HEK293T (cell line): ENCODE measurements around the gene GMDS.

Experiments used
- ARNT ChIP-seq: fragments of 450-650 bp; IDR thresholded peaks from 2 replicates; pipeline ENCODE4 v1.6.1; 2017; ENCODE audit warnings: mild to moderate bottlenecking
- BHLHE40 ChIP-seq: fragments of 450-650 bp; IDR thresholded peaks from 2 replicates; pipeline ENCODE4 v1.6.1; 2016; ENCODE audit warnings: mild to moderate bottlenecking, moderate library complexity, borderline replicate concordance
- FOXA1 ChIP-seq: fragments of 450-650 bp; IDR thresholded peaks from 2 replicates; pipeline ENCODE4 v1.6.1; 2016; ENCODE audit warnings: mild to moderate bottlenecking
- FOXK2 ChIP-seq: fragments of 450-650 bp; IDR thresholded peaks from 2 replicates; pipeline ENCODE4 v1.6.1; 2016; ENCODE audit warnings: mild to moderate bottlenecking
- FOXM1 ChIP-seq: fragments of 450-650 bp; IDR thresholded peaks from 2 replicates; pipeline ENCODE4 v1.6.1; 2017; ENCODE audit warnings: mild to moderate bottlenecking, borderline replicate concordance
- HDGF ChIP-seq: fragments of 450-650 bp; IDR thresholded peaks from 2 replicates; pipeline ENCODE4 v1.6.1; 2017; ENCODE audit warnings: antibody characterized with exemption, borderline replicate concordance
- L3MBTL2 ChIP-seq: fragments of 450-650 bp; conservative IDR thresholded peaks from 2 replicates; pipeline ENCODE4 v1.6.1; 2016; ENCODE audit warnings: mild to moderate bottlenecking
- LEF1 ChIP-seq: fragments of 450-650 bp; IDR thresholded peaks from 2 replicates; pipeline ENCODE4 v1.6.1; 2017; ENCODE audit warnings: mild to moderate bottlenecking, borderline replicate concordance
- PKNOX1 ChIP-seq: fragments of 450-650 bp; IDR thresholded peaks from 2 replicates; pipeline ENCODE4 v1.6.1; 2016
- SP1 ChIP-seq: fragments of 450-650 bp; IDR thresholded peaks from 2 replicates; pipeline ENCODE4 v1.6.1; 2017
- TARDBP ChIP-seq: fragments of 450-650 bp; IDR thresholded peaks from 2 replicates; pipeline ENCODE4 v1.6.1; 2016
- ZNF384 ChIP-seq: fragments of 450-650 bp; IDR thresholded peaks from 2 replicates; pipeline ENCODE4 v1.6.1; 2016

GRCh38 chr6:1724124-1724523 is 521.3 kb downstream of the GMDS start:
- TF ChIP-seq BHLHE40 = no peak
- no peak for TF ChIP-seq FOXA1
- no peak for TF ChIP-seq FOXM1
- TF ChIP-seq PKNOX1 = no peak
- no peak for TF ChIP-seq L3MBTL2
- TF ChIP-seq SP1 = no peak
- TF ChIP-seq TARDBP = no peak
- TF ChIP-seq HDGF = no peak
- no peak for TF ChIP-seq LEF1
- no peak for TF ChIP-seq ZNF384
- TF ChIP-seq FOXK2 = no peak
- TF ChIP-seq ARNT = no peak
